ENCODE data around the gene RAC3. TPM values are rescaled to one million over a fixed set of nuclear protein-coding genes. Genes with fewer than 3 reads are reported as not detected.
"Not testable (repeated sequence)": the region's sequence is repeated elsewhere in the genome, so short reads cannot be mapped to it uniquely, and the experiment has no call there.

The RAC3 gene
- polyA plus RNA-seq, 4 donors, result 10.0 to 17.7 (median 12.1) TPM

- DNase-seq (ENCODE audit: low read depth in 4 of 4, low spot score in 3 of 4), result no peak
Measured at GRCh38 chr17:82037889-82038195, 6.4 kb downstream of the RAC3 start.

- DNase-seq (ENCODE audit: low read depth in 4 of 4, low spot score in 3 of 4), result not testable (repeated sequence)
Measured at GRCh38 chr17:82038796-82039409, 7.4 kb downstream of the RAC3 start.

DNA sequence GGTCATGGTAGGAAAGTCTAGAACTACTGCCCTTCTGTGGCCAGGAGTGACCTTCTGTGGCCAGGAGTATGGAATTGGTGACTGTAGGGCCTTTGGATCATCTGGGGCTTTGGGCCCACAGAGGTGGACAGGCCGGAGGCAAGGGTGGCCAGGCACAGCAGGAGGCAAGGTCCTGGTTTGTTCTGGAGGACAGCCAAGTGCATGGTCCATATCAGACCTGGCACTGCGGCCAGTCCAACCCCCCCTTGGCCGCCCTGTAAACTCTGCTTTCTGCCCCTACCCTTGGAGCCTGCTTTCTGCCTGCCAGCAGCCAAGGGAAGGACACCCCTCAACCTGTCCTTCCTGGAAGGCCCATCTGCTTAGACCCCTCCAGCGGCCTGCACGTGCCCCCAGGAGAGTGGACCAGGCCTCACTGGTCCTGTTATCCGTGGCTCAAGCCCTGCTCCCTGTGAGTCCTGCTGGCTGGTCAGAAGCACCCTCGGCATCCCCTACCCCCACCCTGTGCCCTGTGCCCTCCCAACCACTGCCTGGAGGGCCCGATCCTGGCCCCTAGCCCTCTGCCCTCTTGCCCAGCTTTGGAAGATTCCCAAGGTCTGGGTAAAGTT is 8.3 kb downstream of the RAC3 start:
- no peak for DNase-seq (ENCODE audit: low read depth in 4 of 4, low spot score in 3 of 4)

- DNase-seq (ENCODE audit: low read depth in 4 of 4, low spot score in 3 of 4), result no peak
Measured at GRCh38 chr17:82041144-82041814, 9.8 kb downstream of the RAC3 start.

DNA sequence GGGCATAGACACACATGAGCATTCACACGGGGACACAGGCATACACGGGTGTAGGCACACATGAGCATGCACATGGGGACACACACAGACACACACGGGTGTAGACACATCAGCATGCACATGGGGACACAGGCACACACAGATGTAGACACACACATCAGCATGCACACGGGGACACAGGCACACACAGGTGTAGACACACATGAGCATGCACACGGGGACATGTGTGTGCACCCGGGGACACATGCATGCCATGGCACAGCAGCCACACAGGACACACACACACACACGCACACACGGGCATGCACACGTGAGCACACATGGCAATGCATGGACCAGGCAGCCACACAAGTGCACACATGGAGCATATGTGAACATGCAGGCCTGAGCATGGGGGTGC is 11.2 kb downstream of the RAC3 start:
- no peak for DNase-seq (ENCODE audit: low read depth in 4 of 4, low spot score in 3 of 4)

DNA sequence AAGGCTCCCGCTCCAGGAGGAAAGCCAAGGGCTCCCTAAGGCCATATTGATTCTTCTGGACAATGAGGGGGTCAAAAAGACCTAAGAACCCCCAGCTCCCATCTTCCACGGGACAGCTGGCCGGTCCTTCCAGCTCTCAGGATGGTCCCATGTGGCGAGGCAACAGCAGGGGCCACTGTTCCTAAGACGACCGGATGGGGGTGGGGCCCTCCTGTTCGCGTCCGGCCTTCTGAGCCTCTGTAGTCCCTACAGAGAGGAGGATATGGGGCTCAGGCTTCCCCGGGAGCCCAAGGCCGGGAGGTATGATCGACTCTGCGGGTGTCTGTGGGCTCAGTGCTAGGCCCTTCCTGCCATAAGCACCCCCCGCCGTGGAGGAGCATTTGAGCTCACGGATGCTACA is 12.0 kb downstream of the RAC3 start:
- no peak for DNase-seq (ENCODE audit: low read depth in 4 of 4, low spot score in 3 of 4)

- no peak for DNase-seq (ENCODE audit: low read depth in 4 of 4, low spot score in 3 of 4)
Measured at GRCh38 chr17:82045936-82046484, 14.5 kb downstream of the RAC3 start.

DNA sequence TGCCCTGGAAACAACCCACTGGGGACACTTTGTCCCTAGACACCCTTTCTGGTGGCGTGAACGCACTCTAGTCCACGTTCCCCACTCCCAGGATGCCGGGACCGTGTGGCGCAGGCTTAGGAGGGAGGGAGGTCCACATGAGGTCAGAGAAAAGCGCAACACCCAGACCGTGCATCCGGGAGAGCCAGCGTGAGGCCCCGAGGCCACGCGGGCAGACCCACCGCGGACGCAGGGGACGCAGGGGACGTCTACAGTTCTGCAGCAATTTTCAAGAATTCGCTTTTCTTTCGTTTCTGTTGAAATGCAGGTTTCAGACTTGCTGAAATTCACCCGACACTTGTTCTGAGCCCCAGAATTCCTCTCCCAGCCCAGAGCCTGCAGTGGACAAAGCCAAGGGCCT is 15.4 kb downstream of the RAC3 start:
- DNase-seq (ENCODE audit: low read depth in 4 of 4, low spot score in 3 of 4), result no peak

- DNase-seq (ENCODE audit: low read depth in 4 of 4, low spot score in 3 of 4), result no peak
Measured at GRCh38 chr17:82047379-82047778, 15.9 kb downstream of the RAC3 start.

DNA sequence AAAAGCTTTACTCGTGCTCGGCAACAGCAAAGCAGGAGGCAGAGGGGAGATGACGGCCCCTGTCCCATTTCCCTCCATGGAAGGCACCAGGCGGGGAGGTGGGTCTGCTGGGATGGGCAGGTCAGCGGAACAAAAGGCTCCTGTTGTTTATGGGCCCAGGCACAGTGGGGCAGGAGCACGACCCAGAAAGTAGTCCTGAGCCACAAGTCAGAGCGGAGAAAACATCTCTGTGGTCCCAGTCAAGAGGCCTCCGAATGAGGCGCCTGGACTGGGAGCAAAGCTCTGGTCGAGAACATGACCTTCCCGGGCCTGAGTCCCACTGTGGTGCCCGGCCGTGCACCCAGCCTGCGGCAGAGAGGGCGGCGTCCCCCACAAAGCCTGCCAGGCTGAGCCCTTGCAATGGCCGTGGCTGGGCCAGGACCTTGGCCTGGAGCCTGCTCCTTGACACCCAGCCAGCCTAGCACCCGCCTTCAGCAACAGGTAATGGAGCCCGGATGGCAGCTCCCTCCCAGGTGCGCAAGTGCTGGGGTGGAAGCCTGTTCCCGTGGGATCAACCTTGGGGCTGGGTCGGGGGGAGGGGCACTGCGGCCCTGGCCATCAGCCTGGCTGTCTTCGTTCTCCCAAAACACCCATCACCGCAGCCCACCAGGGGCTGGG is 16.6 kb downstream of the RAC3 start:
- no peak for DNase-seq (ENCODE audit: low read depth in 4 of 4, low spot score in 3 of 4)

- DNase-seq (ENCODE audit: low read depth in 4 of 4, low spot score in 3 of 4), result no peak
Measured at GRCh38 chr17:82048571-82048971, 17.1 kb downstream of the RAC3 start.

DNA sequence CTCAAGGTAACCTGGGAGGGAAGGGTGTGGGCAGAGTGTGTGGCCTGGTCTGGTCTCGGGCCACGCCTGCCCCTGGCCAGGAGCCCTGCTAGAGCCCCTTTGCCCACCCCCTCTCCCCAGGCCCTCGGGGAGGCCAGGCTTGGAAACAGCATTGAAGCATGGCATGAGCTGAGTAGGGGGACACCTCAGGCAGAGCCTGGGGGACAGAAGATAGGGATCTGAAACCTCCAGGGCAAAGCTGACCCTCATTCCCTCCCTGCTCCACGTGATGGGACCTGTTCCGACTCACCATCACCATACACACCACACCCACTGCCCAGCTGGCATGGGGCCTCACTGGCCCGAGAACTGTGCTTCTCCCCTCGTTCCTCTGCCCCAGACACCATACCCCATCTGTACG is 17.6 kb downstream of the RAC3 start:
- no peak for DNase-seq (ENCODE audit: low read depth in 4 of 4, low spot score in 3 of 4)

DNA sequence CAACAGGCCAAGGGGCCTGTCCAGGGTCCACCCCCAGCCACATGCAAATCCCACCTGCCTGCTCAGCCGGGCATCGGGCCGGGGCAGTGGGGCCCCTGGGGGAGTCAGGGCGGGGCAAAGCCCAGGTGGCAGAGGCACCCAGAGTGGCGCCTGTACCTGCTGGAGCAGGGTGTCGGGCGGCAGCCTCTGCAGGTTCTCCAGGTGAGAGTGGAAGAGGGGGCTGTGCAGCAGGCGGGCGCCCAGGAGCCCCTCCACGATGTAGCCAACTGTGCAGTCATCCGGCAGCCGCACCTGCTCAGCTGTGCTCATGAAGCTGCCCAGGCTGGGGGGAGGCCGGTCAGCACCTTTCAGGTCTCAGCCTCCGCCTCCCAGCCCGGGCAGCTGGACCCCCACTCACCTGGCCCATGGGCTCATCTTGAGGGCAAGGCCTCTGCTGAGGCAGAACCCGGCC is 18.1 kb downstream of the RAC3 start:
- no peak for DNase-seq (ENCODE audit: low read depth in 4 of 4, low spot score in 3 of 4)

DNA sequence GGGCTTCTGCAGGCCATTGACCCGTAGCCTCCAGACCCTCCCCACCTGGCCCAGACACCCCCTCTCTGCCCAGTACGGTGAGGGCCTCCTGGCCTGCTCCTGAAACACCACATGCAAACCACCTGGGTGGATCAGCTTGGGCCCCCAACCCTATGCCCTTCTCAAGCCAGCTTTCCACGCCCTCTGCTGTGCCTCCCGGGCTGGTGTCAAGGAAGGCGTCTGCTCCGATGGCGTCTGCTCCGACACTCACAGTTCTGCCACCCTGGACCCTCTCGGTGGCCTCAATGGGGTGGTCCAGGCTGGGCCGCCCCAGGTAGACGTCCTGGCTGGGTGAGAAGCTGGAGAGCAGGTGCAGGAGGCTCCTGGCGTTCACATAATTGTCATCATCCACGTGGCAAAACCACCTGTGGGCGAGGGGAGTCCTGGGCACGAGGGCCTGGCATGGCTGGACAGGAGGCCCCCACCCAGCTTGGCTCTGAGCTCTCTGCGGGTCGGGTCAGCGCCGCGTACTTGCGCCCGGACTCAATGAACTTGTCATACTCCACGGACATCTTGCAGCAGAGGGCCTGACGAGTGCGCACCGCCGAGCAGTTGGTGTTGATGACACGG is 18.8 kb downstream of the RAC3 start:
- no peak for DNase-seq (ENCODE audit: low read depth in 4 of 4, low spot score in 3 of 4)

GRCh38 chr17:82050761-82051641 is 19.5 kb downstream of the RAC3 start:
- no peak for DNase-seq (ENCODE audit: low read depth in 4 of 4, low spot score in 3 of 4)

GRCh38 chr17:82051776-82052637 is 20.5 kb downstream of the RAC3 start, which contains the start of the genes GPS1 and RFNG:
Gene GPS1 (plus strand): TSS chr17:82051898. CDS start chr17:82051932, 34 bp downstream.
Gene RFNG (minus strand): TSS chr17:82051811. CDS start chr17:82051766, 45 bp downstream.
- DNase-seq (ENCODE audit: low read depth in 4 of 4, low spot score in 3 of 4), result peak in 1 of 4 donors; percentile 36

- DNase-seq (ENCODE audit: low read depth in 4 of 4, low spot score in 3 of 4), result no peak
Measured at GRCh38 chr17:82052638-82053059, 21.2 kb downstream of the RAC3 start.

- no peak for DNase-seq (ENCODE audit: low read depth in 4 of 4, low spot score in 3 of 4)
Measured at GRCh38 chr17:82053130-82053529, 21.7 kb downstream of the RAC3 start.
